ENCODE measurements around the gene TOX4.

Gene TOX4

GRCh38 chr14:21537090-21537424, 60.1 kb downstream of the TOX4 start:
- Histone ChIP-seq H3K27ac (ENCODE audit: low read depth, low read length) (no peak overlapping the region), H3K9ac (ENCODE audit: low read length) (no peak overlapping the region), H3K4me2 (ENCODE audit: low read depth, low read length, poor library complexity, severe bottlenecking) (no peak overlapping the region), H4K20me1 (ENCODE audit: low read depth, low read length) (no peaks in the 10 kb centered on the region), H3F3A (ENCODE audit: insufficient read depth) (no peaks in the 10 kb centered on the region), H3K27me3 (ENCODE audit: low read length) (no peaks in the 10 kb centered on the region), H3K9me2 (replicated peaks; ENCODE audit: insufficient read depth, low read length) (no peaks in the 10 kb centered on the region), H3K9me3 (ENCODE audit: insufficient read depth, low read length) (no peaks in the 10 kb centered on the region), H3K4me3 (ENCODE audit: insufficient read depth, low read length, poor library complexity, severe bottlenecking) (no peak overlapping the region), H3K36me3 (ENCODE audit: low read length) (no peaks in the 10 kb centered on the region), H2AFZ (ENCODE audit: low read depth, low read length, severe bottlenecking) (no peak overlapping the region), H3K79me2 (ENCODE audit: insufficient read depth, low read length) (no peaks in the 10 kb centered on the region)
- TF ChIP-seq, protein P1, sequence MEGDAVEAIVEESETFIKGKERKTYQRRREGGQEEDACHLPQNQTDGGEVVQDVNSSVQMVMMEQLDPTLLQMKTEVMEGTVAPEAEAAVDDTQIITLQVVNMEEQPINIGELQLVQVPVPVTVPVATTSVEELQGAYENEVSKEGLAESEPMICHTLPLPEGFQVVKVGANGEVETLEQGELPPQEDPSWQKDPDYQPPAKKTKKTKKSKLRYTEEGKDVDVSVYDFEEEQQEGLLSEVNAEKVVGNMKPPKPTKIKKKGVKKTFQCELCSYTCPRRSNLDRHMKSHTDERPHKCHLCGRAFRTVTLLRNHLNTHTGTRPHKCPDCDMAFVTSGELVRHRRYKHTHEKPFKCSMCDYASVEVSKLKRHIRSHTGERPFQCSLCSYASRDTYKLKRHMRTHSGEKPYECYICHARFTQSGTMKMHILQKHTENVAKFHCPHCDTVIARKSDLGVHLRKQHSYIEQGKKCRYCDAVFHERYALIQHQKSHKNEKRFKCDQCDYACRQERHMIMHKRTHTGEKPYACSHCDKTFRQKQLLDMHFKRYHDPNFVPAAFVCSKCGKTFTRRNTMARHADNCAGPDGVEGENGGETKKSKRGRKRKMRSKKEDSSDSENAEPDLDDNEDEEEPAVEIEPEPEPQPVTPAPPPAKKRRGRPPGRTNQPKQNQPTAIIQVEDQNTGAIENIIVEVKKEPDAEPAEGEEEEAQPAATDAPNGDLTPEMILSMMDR (IDR thresholded peaks at IDR 0.05; ENCODE audit: insufficient read depth, low read length, poor library complexity, severe bottlenecking) = no peak
- no peak for TF ChIP-seq EZH2phosphoT487 (conservative IDR thresholded peaks at IDR 0.05; ENCODE audit: low read length)

- Histone ChIP-seq H2AFZ (ENCODE audit: low read depth, low read length, severe bottlenecking) (no peak overlapping the region), H3F3A (ENCODE audit: insufficient read depth) (no peaks in the 10 kb centered on the region), H3K9me3 (ENCODE audit: insufficient read depth, low read length) (no peaks in the 10 kb centered on the region), H3K27me3 (ENCODE audit: low read length) (no peaks in the 10 kb centered on the region), H3K36me3 (ENCODE audit: low read length) (no peaks in the 10 kb centered on the region), H3K9ac (ENCODE audit: low read length) (no peak overlapping the region), H3K27ac (ENCODE audit: low read depth, low read length) (no peak overlapping the region), H3K4me2 (ENCODE audit: low read depth, low read length, poor library complexity, severe bottlenecking) (no peak overlapping the region), H3K4me3 (ENCODE audit: insufficient read depth, low read length, poor library complexity, severe bottlenecking) (no peak overlapping the region), H4K20me1 (ENCODE audit: low read depth, low read length) (no peaks in the 10 kb centered on the region), H3K9me2 (replicated peaks; ENCODE audit: insufficient read depth, low read length) (no peaks in the 10 kb centered on the region), H3K79me2 (ENCODE audit: insufficient read depth, low read length) (no peaks in the 10 kb centered on the region)
- TF ChIP-seq, protein P1 (IDR thresholded peaks at IDR 0.05; ENCODE audit: insufficient read depth, low read length, poor library complexity, severe bottlenecking) = no peak
- TF ChIP-seq EZH2phosphoT487 (conservative IDR thresholded peaks at IDR 0.05; ENCODE audit: low read length) = no peak
Observed at GRCh38 chr14:21539189-21539940, 62.4 kb downstream of the TOX4 start.

- no peaks in the 10 kb centered on the region for H4K20me1 ChIP-seq (ENCODE audit: low read depth, low read length)
- H3K36me3 ChIP-seq (ENCODE audit: low read length) = no peaks in the 10 kb centered on the region
- no peaks in the 10 kb centered on the region for H3K79me2 ChIP-seq (ENCODE audit: insufficient read depth, low read length)
- no peak overlapping the region for H3K9ac ChIP-seq (ENCODE audit: low read length)
- no peak overlapping the region for H3K27ac ChIP-seq (ENCODE audit: low read depth, low read length)
- H2AFZ ChIP-seq (ENCODE audit: low read depth, low read length, severe bottlenecking) = no peak overlapping the region
- no peaks in the 10 kb centered on the region for H3K9me2 ChIP-seq (replicated peaks; ENCODE audit: insufficient read depth, low read length)
- H3K9me3 ChIP-seq (ENCODE audit: insufficient read depth, low read length) = no peaks in the 10 kb centered on the region
- no peak overlapping the region for H3K4me2 ChIP-seq (ENCODE audit: low read depth, low read length, poor library complexity, severe bottlenecking)
- H3F3A ChIP-seq (ENCODE audit: insufficient read depth) = no peaks in the 10 kb centered on the region
- no peak overlapping the region for H3K4me3 ChIP-seq (ENCODE audit: insufficient read depth, low read length, poor library complexity, severe bottlenecking)
- TF ChIP-seq EZH2phosphoT487 (conservative IDR thresholded peaks at IDR 0.05; ENCODE audit: low read length) = no peak
- TF ChIP-seq, protein P1 (IDR thresholded peaks at IDR 0.05; ENCODE audit: insufficient read depth, low read length, poor library complexity, severe bottlenecking) = no peak
- H3K27me3 ChIP-seq (ENCODE audit: low read length) = no peaks in the 10 kb centered on the region
Observed at GRCh38 chr14:21541413-21542074, 64.5 kb downstream of the TOX4 start.
